ENCODE measurements around the gene TMEM214.

DNA sequence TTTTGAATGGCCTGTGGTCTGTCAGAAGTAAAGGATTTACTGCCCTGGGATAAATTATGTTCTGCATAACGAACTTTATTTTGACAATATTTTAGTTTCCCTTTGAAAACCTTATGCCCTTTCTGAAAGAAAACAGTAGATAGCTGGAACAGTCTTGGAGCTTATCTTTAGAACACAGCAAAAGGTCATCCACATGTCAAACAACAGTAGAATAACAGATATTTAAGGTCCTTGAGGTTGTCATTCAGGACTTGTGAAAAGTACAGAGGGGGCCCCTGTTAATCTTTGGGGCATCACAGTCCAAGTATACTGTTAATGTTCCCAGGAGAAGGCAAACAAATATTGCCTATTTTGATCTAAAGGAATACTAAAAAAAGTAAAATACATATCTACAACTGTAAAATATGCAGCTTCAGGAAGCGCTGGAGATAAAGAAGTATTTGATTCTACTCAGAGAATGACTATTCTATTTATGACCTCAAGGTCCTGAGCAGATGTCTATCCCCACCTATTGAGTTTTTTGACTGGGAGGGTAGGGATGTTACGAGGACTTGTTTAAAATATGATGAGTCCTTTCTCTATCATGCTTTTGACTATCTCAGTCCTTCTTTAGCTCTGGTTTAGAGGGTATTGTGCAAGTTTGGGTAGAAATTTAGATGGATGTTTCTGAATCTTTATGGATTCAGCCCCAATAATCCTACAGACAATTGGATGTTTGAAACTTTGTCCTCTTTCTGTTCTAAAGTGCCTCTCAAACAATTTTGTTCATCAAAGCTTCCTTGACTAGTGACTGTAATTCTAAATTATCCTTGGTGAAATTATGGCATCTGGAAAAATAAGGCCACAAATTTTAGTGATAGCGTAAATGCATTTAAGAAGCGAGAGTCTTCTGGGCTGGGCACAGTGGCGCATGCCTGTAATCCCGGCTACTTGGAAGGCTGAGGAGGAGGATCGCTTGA lies 25.1 kb upstream of the TMEM214 start:
- TF ChIP-seq TAF1 (IDR thresholded peaks at IDR 0.05; ENCODE audit: borderline replicate concordance, insufficient read depth, low read length) (no peak), REST (IDR thresholded peaks at IDR 0.05; ENCODE audit: insufficient read depth in 1 of 2, low read depth in 2 of 2, low read length in 2 of 2) (no peak), POLR2AphosphoS5 (IDR thresholded peaks at IDR 0.05; ENCODE audit: low read depth, low read length) (no peak), SIN3A (IDR thresholded peaks at IDR 0.05; ENCODE audit: borderline replicate concordance, insufficient read depth, low read length) (no peak), FOXP2 (optimal IDR thresholded peaks at IDR 0.05; ENCODE audit: borderline replicate concordance, extremely low read depth, extremely low read length, insufficient read depth) (no peak)

All from PFSK-1 (cell line).